Parathyroid adenoma (tissue), 2 donors: ENCODE data around the gene RPL13A.

ENCODE experiments used
- H2AFZ ChIP-seq: fragments of 300-600 bp; sonication (generic); one replicate; pipeline ENCODE4 v1.7.0; 2017; ENCODE audit warnings: antibody characterized with exemption, mild to moderate bottlenecking
- H3K27ac ChIP-seq: fragments of 300-600 bp; sonication (generic); one replicate; pipeline ENCODE4 v1.7.0; 2017
- H3K27me3 ChIP-seq: fragments of 300-600 bp; sonication (generic); one replicate; pipeline ENCODE4 v1.7.0; 2017; ENCODE audit warnings: low read length; ENCODE audit not compliant: control insufficient read depth, insufficient read depth
- H3K36me3 ChIP-seq: fragments of 300-600 bp; sonication (generic); one replicate; pipeline ENCODE4 v1.7.0; 2017; ENCODE audit warnings: low read length; ENCODE audit not compliant: control insufficient read depth, insufficient read depth
- H3K4me1 ChIP-seq: fragments of 300-600 bp; sonication (generic); one replicate; pipeline ENCODE4 v1.7.0; 2017; ENCODE audit warnings: control low read depth
- H3K4me2 ChIP-seq: fragments of 300-600 bp; sonication (generic); one replicate; pipeline ENCODE4 v1.7.0; 2017; ENCODE audit warnings: low read length
- H3K4me3 ChIP-seq: fragments of 300-600 bp; sonication (generic); one replicate; pipeline ENCODE4 v1.7.0; 2017; ENCODE audit warnings: low read depth, low read length
- H3K79me2 ChIP-seq: fragments of 300-600 bp; sonication (generic); one replicate; pipeline ENCODE4 v1.7.0; 2017; ENCODE audit warnings: control low read depth
- H3K9ac ChIP-seq: fragments of 300-600 bp; sonication (generic); one replicate; pipeline ENCODE4 v1.7.0; 2017; ENCODE audit warnings: mild to moderate bottlenecking
- H3K9me3 ChIP-seq: fragments of 300-600 bp; sonication (generic); one replicate; pipeline ENCODE4 v1.7.0; 2017; ENCODE audit warnings: low read length; ENCODE audit not compliant: control insufficient read depth
- CTCF ChIP-seq: fragments of 300-600 bp; sonication (generic); IDR thresholded peaks from one replicate; pipeline ENCODE4 v1.7.0; 2017; ENCODE audit warnings: antibody characterized with exemption, mild to moderate bottlenecking
- donor health status: primary hyperparathyroidism.

Gene RPL13A

GRCh38 chr19:49539192-49539952 lies 52.0 kb downstream of the RPL13A start:
- Histone ChIP-seq H3K27me3 (no peaks in the 10 kb centered on the region), H3K9ac (no peak overlapping the region), H3K4me2 (no peak overlapping the region), H2AFZ (no peak overlapping the region), H3K27ac (no peak overlapping the region), H3K36me3 (no peaks in the 10 kb centered on the region), H3K4me1 (no peaks in the 10 kb centered on the region), H3K4me3 (no peak overlapping the region), H3K9me3 (no peaks in the 10 kb centered on the region), H3K79me2 (no peaks in the 10 kb centered on the region)
- TF ChIP-seq CTCF = no peak
